Midbrain (tissue), 1 donor: ENCODE results near the gene AASDH.
A peak's percentile ranks its signal among the peaks of the same experiment; 100 is the strongest.
"Not testable (repeated sequence)": the region's sequence is repeated elsewhere in the genome, so short reads cannot be mapped to it uniquely, and the experiment has no call there.

Experiments
- DNase-seq: peaks from one replicate; lab custom pipeline; 2025; lab: John Stamatoyannopoulos, UW

The AASDH gene

DNA sequence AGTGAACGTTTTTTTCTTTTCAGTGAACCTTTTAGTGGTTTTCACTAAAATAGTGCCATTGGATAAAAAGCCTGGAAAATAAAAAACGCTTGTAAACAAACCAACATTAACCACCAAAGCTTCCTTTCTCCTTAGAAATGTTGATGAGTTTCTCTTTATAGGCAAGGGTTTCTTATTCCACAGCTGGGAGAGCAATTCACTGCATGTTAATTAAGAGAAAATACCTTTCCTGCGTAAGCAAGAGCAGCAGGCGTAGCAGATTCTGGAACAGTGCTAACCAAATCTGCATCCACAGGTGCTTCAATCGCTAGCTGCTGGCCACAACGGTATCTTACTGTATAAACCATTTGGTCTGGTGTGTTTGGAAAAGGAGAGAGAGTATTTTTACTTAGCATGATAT, 13.3 kb upstream of the AASDH start:
- no peak for DNase-seq

DNA sequence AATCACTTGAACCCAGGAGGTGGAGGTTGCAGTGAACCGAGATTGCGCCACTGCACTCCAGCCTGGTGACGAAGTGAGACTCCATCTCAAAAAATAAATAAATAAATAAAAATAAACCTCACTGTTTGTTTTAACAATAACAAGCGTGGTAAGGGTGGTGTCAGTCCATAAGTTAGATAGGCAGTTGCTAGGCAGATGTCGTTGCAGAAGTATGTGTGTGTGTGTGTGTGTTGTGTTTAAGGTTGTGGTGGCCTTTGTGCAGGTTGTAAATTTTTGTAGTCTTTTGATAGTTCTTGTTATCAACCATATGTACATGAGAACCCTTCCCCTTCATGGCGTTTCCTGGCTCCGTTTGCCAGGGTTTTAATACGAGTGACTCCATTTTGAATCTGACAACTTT, 4.0 kb upstream of the AASDH start:
- no peak for DNase-seq

DNA sequence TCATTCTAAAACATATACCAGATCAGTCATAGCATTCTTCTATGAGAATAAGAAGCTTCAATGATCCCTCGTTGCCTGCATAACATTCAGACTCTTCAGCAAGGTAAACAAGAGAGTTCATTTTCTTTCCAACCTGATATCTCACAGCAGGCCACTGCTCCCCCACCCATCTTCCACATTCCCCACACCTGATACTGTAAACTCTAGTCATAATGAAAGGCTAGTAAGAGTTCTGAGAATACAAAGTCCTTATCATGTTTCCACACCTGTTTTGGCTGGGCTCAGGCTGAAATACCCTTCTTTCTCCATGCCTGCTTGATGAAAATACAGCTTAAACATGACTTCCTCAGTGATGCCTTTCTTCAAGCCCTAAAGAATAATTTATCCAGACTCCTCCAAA, 2.3 kb upstream of the AASDH start:
- no peak for DNase-seq

DNA sequence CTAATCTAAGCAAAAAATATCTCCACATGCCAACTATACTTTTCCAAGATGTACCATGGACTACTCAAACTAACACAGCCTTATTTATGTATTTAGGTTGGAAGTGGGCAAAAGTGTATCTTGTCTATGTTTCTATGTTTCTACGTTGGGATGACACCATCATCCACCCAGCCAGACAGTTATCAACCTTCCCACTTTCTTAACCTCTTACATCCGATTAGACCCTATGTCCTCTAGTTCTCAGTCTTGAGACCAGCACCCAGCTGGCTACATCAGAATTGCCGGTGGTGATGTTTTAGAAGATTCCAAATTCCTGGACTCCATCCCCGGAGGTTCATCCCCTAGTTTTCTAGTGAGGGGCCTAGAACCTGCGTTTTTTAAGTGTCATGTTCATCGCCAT, 1.0 kb upstream of the AASDH start:
- no peak for DNase-seq

DNA sequence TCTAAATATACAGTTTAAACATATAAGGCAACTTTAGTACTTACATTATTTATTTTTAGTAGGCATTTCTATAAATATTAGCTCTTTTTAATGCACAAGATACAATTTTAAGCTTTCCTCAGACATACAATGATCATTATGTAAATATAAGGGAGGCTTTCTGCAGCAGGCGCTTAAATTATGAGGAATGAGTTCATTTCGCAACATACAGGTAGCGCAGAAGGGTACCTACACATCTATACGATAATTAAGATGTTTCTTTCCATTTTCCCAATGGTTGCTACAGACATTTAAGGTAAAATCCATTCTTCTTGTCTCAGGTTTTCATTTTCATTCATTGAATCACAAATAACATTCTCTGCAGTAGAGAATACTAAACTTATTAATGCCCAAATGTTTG, 1.2 kb downstream of the AASDH start:
- no peak for DNase-seq

DNA sequence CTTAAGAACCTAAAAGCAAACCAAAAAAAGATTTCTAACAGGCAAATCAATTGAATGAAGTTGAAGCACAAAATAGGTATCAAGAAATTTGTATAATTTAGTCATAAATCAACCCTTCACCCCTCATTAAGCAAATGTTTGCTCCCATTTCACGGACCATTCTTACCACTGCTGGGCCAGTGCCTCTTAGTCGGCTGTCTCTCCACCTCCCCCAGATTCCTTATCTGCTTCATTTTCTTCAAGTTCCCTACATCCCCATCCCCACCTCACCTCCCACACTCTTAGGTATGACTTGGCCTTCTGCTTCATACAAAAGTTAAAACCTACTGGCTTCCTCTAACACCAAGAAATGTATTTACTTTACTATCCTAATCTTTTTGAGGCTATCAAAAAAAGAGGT, 11.8 kb downstream of the AASDH start:
- DNase-seq: no peak

DNA sequence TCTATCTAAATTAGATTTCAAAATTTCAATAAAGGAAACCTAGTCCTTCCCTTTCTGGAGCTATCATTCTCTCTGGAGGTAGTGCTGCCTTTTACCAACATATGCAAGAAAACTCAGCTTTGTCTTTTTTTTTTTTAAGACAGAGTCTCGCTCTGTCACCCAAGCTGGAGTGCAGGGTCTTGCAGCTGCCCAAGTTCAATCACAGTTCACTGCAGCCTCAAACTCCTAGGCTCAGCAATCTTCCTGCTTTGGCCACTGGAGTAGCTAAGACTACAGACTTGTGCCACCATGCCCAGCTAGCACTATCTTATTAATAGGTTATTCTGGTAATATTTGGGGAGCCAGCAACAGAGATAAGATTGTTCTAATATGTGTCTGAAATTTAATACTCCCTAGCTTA, 12.3 kb downstream of the AASDH start:
- DNase-seq: no peak

DNA sequence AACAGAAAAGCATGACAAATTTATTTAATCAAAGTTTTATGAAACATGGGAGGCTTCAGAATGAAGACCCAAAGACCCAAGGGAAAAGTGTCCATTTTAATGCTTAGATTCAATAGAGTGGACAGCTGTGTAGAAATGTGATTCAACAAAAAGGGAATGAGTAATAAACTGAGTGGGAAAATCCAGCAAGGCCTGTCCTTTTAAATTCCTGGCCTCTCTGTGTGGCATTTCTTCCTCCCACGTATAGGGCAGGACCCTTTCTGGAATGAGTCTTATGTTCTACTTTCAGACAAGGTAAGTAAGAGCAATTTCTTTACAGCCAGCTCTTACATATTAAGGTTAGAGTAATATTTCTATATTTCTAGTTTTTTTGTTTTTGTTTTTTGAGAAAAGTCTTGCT, 14.5 kb downstream of the AASDH start:
- DNase-seq: no peak

DNA sequence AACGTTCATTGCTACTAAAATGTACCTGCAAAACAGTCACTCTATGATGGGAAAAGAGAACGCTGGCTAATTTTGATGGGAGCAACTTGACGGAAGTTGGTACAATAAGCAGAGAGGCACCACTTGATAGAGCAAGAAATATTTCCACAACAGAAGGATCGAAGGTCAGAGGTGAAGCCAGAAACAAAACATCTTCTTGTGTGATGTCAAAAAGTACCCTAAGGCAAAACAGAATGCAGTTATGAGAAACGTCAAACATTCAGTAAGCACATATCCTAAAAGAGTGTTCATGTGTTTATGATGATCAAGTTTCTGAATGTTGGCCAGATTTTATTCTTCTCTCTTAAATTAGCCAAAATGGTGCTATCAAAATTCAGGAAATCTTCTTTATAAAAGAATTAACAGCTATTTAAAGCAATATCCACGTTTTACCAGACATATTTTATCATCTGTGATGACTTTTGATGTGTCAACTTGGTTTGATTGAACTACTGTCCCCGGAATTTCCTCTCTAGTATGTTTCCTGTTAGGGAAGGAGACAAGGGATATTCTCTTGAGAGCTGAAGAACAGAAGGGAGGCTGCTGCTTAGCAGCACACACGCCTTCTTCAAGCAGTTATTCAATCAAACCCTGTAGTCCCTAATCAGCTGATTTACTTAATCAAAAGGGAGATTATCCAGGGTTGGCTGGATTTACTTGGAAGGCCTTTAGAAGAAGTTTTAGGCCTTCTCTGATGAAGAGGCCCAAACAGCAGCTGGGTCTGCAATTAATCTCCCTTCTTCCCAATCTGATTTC, 15.7 kb downstream of the AASDH start:
- DNase-seq: no peak

DNA sequence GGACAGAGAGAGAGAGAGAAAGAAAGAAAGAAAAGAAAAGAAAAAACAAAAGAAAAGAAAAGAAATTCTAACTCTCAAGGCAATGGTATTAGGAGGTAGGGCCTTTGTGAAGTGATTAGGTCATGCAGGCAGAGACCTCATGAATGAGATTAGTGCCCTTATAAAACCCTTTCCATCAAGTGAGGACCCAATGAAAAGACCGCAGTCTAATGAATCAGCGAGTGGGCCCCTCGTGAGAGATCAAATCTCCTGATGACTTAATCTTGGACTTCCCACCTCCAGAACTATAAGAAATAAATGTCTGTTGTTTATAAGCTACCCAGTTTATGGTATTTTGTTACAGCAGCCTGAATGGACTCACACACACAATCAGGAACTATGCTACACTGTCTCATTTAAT, 16.9 kb downstream of the AASDH start:
- no peak for DNase-seq

DNA sequence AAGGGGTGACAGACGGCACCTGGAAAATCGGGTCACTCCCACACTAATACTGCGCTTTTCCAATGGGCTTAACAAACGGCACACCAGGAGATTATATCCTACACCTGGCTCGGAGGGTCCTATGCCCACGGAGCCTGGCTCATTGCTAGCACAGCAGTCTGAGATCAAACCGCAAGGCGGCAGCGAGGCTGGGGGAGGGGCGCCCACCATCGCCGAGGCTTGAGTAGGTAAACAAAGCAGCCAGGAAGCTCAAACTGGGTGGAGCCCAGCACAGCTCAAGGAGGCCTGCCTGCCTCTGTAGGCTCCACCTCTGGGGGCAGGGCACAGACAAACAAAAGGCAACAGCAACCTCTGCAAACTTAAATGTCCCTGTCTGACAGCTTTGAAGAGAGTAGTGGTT, 24.3 kb downstream of the AASDH start:
- not testable (repeated sequence) for DNase-seq

DNA sequence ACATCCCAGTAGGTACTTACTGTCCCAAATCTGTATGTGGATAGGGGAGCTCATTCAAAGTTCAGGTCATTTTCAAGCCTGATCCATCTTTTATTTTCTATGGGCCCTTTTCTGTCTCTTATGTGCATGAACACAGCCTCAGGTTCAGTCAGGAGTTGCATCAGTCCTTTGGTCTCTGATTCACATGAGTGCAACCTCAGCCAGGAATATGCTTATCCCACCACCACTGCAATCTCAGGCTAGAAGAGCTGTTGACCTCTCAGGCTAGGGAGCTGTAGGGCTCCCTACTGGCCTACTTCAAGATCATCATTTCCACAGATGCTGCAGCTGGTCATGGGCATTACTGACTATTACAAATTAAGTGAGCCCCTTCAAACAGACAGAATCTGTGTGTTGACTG, 27.2 kb downstream of the AASDH start:
- DNase-seq: no peak

DNA sequence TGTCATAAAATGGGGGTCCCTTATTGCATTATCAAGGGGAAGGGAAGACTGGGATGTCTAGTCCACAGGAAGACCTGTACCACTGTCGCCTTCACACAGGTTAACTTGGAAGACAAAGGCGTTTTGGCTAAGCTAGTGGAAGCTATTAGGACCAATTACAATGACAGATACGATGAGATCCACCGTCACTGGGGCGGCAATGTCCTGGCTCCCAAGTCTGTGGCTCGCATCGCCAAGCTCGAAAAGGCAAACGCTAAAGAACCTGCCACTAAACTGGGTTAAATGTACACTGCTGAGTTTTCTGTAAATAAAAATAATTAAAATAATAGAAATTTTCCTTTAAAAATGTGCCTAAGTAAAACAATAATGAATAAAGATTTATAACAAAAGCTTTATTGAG, 30.6 kb downstream of the AASDH start:
- DNase-seq: no peak

DNA sequence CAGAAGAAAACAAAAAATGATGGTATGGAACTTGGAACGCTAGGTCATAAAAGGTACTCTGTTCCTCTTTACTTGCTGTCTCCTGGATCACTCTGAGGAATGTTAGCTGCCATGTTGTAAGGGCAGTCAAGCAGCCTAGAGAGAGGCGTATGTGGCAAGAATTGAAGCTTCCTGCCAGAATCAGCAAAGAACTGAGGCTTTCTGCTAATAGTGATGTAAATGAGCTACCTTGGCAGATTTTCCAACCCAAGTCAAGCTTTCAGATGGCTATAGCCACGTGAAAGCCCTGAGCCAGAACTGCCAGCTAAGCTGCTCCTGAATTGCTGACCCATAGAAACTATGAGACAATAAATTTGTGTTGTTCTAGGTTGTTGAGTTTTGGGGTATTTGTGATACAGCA, 38.7 kb downstream of the AASDH start:
- peak; percentile 51 for DNase-seq

DNA sequence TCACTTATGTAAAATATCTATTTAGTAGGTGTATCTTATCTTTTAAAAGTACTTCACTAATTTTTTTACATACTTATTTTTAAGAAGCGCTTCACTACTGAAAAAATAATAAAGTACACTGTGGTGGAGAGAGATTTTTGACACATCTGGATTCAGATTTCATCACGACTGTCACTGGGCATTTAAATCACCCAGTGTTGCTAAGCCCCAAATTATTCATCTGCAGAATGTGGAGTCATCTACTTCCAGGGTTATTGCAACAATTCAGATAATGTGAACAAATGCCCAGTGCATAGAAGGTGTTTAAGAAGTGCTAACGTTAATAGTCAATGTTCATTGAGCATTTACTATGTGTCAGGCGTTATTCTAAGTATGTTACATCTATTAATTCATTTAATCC, 41.8 kb downstream of the AASDH start:
- DNase-seq: no peak

DNA sequence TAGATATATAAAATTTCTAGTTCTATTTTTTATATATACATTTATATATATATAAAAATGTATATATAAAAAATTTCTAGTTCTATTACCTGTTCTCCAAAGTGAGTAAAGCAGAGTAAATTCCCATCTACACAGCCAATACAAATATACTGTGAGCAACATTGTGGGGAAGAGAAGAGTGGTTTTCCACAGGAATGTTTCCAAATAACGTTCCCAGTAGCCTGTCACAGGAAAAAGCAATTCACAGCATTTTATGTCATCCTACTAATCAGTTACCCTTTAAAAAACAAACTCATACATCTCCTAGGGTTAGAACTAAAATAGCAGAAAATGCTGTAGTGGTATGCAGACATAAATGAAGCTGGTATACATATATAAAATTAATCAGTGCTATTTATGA, 44.5 kb downstream of the AASDH start:
- no peak for DNase-seq

DNA sequence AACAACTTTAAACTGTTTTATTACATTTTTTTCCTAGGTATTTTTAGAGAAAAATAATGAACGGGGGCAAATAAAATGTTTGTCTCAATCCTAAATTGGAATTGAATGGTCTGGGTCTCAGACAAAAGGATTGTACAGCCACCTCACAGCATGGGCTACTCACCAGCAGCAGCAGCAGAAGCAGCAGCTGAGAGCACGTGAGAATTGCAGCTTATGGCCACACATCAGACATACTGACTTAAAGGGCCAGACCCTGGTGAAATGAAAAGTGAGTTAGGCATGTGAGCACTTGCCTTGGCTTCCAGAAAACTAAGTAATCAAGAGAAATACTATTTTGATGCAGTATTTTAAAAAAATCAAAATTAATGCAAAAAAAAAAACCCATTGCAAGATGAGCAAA, 56.6 kb downstream of the AASDH start:
- no peak for DNase-seq

DNA sequence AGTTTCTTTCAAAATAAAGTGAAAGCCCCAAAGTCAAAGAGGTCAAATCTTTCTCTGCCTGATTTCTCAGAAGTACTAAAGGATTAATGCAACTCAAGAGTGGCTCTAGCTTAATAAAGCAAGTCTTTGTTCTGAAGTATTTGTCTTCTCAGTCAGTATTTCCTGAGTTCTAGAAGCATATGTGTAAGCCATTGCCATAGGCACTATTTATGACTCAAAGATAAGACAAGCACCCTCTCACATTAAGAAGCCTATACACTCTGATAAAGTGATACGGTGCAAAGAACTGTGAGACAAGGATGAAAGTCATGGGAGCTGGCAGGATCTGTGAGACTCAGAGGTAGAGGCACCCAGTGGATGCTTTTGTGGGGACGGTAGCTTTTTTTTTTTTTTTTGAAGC, 60.9 kb downstream of the AASDH start:
- no peak for DNase-seq

DNA sequence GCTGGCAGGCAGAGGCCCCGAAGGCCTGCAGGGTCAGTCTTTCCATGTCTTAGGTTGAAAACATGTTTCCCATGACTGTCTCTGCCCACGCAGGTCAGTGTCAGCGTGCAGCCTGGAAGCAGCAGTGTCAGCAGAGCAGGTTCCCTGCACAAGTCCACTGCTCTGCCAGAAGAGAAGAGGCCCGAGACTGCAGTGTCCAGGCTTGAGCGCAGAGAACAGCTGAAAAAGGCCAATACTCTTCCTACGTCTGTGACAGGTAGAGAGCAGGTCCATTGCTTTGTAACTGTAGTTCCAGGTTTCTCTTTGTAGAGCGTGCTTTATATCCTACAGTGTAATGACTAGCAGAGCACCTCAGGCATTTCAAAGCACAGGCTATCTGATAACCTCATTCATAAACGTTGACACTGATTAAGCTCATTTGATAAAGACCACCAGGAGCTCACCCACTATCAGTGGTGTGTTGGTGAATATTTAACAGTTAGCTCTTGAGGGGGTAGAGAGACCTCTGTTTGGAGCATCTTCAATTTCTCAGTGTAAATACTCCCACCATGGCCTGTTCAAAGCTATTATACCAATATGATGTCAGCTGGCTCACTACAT, 63.2 kb downstream of the AASDH start:
- DNase-seq: no peak

DNA sequence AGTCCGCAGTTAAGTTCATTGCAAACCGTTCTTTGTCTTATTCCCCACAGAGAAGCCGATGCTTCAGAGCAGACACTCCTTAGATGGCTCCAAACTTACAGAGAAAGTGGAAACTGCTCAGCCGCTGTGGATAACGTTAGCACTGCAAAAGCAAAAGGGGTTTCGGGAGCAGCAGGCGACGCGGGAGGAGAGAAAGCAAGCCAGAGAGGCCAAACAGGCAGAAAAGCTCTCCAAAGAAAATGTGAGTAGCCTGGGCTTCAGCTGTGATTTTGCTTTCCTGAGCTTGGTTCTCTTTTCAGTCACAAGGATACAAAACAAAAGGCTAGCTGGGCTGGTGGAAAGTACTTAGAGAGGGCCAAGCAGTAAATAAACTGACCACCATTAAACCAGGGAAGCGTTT, 64.0 kb downstream of the AASDH start:
- DNase-seq: peak; percentile 38

DNA sequence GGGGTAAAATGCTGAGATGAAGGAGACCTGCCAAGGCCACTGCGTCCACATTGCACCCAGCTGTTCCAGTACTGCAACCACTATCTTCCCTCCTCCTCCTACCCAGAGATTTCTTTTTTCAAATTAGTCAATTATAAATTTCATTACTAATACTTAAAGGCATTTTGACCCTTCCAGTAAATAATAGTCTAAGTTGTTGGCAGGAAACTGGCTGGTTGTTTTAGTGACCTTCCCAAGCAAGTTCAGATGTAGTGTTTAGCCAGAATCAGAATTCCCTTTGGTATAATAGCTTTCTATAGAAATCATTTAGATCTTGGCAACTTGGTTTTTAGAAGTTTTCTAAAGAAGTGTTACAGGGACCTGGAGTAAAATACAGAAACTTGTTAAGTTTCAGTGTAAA, 66.0 kb downstream of the AASDH start:
- no peak for DNase-seq

DNA sequence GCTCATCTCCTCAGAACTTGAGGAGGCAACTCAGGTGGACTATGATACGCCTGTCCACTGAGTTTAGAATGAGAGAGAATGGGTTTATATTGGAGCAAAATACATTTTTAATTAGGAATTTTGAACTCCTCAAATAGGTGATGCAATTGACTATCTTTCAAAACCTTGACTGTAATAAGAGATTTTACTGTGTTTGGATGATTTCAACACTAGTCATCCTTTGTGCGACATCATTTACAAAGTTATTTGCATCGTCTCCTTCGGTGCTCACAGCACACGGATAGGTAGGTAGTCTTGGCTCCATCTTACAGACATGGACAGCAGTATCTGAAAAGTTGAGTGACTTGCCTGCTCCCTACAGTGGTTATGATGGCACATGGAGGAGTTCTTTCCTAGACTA, 67.0 kb downstream of the AASDH start:
- DNase-seq: no peak

DNA sequence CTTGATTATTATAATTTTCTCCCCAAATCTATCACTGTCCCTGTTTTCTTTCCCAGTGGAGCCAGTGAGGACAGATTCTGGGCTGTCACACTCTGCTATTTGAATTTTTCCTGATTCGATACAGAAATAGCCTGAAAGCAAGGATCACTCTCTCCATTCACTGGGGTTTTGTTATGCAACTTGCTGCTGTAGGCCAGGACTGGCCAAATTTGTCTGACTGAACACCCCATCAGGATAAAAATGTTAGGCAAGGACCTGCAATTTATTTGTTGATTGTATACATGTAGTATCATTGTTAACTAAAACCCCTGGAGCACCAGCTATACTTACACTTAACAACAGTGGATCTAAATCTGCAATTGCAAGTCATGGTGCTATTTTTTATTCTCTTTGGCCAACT, 68.7 kb downstream of the AASDH start:
- DNase-seq: no peak

DNA sequence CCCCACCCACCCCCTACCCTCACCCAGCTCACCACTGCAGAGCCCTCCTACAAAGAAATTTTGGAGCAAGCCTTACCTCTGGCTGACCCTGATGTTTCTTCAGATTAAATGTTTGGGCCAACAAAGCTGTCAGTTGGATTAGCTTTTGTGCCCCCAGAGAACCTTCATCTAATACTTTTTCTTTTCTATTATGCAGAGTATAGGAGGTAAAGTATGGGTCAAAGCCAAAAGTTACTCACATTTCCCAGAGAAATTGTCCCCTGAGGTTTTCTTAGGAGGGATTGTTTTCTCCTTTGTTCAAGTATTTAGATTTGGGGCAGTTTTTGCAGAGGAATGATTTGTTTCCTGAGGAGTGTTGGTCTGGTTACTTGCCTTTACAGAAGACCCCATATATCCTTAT, 69.5 kb downstream of the AASDH start:
- no peak for DNase-seq
